ENCODE results near the gene TMOD2. TPM values are rescaled to one million over a fixed set of nuclear protein-coding genes. Genes with fewer than 3 reads are reported as not detected.
A peak's percentile ranks its signal among the peaks of the same experiment; 100 is the strongest.
"Not testable (repeated sequence)": the region's sequence is repeated elsewhere in the genome, so short reads cannot be mapped to it uniquely, and the experiment has no call there.

TMOD2 gene
- total RNA-seq, 1 experiment from 2014 or later: 2.2 TPM

DNA sequence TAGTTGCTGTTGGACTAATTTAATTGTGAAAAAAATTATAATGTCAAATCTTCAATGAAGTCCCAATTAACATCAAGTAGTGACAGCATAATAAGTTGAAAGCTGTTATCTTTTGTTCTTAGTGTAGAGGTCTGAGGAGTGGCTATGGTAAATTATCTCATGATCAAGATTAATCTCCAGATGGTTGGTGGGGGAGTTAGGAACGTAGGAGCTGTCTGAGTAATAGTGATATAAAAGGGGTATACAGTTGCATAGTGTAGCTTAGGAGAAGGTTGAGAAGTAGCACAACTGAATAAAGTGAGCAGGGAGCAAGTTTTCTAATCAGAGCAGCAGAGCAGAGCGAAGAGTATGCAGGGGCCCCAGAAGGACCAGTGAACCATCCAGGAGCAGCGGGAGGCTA lies 19.5 kb downstream of the TMOD2 start:
- no peak for DNase-seq (ENCODE audit: low read depth)

DNA sequence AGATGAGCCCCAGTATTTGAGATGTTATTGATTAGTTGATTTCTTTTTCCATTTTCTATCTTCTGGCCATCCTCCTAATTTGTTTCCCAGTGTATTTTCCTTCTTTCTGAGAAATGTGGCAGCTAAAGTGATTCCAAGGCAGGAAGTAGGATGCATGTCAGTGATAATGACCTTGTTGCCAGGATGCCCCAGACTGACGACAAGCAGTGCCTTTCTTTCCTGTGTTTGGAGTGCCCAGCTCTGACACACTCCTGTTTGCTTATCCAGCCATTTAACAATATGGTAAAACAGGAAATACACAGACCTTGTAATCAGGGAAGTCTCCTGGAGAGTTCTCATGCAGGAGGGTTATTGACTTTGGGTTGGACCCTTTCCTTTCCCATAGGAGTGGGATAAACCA lies 20.4 kb downstream of the TMOD2 start:
- no peak for DNase-seq (ENCODE audit: low read depth)

DNA sequence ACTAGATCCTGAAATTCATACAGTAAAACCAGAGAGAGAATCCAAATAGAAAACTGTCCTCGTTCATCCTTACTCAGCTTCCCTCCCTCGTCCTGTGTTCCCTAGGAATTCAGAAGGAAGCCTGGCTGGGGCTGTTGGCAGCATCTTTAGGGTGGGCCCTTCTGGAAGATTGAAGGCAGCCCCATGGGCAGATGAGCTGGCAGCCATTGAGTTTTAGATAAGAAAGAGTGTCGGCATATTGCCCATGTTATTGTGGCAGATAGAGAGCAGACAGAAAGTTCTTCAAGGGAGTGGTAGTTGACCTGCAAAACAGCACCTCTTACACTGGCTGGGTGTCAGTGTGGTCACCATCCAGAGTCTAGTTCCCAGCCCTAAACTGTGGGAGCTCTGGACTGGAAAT lies 23.5 kb downstream of the TMOD2 start:
- no peak for DNase-seq (ENCODE audit: low read depth)

DNA sequence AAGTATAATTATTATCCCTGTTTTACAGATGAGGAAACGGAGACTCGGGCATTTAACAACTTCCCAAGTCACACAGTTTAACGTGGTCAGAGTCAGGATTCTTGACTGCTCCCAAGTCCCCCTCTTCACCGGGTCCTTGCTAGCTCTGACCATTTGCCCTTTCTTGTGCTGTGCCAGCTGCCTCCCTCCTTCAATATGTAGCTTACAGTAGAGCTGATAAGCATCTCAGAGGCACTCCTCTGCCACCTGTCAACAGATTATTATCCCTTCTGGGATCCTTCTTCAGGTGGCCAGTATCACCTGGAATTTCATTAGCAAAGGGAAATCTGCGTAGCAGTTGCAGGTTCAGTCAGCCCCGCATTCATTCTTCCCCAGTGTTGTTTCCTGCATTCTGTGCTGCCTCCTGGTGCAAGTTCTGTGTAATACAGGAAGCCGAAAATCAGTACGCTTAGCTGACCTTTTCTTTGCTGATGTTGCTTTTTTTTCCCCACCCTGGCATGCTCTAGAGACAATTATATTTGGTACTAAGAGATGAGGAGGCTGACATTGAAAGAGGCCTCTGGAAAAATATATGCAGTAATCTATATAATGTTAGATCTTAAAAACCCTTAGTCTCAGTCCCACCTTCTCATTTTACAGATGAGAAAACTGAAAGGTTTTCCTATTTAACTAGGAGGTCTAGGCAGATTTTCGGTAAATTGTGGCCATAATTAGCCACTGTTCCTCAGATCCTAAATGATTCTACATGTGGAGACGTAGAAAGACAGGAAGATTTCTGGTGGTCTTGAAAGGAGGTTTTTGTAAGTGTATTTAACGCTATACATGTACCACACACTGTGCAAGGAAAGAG lies 24.8 kb downstream of the TMOD2 start:
- peak; percentile 46 for DNase-seq (ENCODE audit: low read depth)

DNA sequence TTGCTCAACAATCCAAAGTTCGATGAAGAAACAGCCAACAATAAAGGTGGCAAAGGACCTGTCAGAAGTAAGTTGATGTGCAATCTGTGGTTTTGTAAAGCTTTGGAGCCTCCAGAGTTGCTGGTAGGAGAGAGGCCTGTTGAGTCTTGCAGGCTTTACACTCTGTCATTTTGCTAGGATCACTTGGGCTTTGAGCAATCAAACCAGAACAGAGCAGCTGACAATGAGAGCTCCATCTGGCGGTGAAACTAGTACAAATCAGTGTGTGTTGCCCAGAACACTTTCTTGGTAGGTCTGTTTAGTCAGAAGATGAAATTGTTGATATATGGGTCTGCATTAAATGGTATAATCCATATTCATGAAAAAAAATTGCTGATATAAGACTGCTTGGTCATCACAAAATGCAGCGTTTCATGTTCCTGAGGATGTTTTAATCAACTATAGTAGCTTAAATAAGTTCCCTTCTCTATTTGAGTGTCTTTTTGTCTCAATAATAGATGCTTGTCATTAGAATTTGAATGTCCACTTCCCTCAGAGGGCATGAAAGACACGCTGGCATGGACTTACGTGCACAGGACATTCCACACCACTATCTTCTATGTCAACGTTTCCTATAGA lies 25.7 kb downstream of the TMOD2 start:
- DNase-seq (ENCODE audit: low read depth): peak; percentile 65

DNA sequence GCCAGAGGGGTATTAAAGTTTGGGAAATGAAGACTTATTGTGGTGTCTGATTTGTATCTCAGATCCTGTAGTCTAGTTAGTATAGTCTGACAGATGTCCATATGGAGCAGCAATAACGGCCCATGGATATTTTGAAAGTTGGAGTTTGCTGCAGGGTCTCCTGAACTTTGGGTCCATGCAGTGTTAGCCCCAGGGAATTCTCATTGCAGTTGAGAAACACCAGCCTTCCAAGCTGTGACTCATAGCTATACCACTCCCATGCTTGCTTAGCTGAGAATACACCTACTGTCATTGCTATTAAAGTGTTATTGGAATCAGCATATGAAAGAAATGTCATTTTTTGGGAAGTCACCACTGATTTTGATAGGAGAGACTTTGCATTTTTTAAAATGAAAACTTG lies 29.2 kb downstream of the TMOD2 start:
- DNase-seq (ENCODE audit: low read depth): no peak

DNA sequence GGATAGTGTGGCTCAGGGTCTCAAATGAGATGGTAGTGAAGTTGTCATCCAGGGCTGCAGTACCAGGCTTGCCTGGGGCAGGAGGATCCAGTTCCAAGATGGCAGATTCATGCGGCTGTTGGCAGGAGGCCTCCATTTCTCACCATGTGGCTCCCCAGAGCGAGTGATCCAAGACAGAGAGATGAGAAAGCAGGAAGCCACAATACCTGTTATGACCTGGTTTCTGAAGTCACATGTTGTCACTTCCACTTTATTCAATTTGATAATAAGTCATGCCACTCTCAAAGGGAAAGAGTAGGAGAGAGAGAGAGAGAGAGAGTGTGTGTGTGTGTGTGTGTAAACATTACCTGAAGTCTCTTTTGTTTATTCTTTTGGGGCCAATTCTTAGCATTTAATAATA lies 30.1 kb downstream of the TMOD2 start:
- no peak for DNase-seq (ENCODE audit: low read depth)

DNA sequence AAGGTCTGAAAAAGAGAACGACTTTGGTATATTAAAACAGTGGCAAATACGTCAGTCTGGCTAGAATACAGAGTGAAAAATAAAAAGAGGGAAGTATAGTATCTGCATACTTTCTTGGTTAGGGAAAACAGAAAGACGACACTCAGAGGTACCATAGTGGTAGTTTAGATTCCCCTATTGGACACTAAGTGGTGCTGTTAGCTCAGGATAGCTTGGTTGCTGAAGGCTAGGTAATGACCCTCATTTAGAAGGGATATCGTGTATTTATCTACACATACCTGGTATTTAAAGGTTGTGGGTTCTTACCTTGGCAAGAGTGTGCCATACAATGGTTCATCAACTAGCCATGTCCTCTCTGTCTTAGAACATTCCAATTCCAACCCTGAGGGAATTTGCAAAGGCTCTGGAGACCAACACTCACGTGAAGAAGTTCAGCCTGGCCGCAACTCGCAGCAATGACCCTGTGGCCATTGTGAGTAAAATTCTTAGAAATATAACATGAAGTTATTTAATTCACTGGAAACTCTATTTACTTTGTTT lies 31.0 kb downstream of the TMOD2 start:
- peak; percentile 30 for DNase-seq (ENCODE audit: low read depth)

DNA sequence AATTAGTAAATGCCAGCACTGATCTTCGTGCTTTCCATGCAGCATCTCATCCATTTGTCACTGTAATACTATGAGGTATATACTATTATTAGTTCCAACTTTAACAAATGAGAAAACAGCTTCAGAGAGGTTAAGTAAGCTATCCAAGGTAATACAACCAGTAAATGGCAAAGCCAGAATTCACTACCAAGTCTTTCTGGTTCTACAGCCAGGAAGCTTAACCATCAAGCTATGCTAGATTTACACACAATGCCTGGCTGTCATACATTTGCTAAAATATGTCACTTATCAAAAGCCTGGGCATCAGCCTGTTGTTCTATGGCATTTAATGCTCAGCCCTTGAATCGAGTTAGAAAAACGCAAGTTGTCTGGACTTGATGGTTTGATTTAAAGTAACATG lies 32.6 kb downstream of the TMOD2 start:
- no peak for DNase-seq (ENCODE audit: low read depth)

DNA sequence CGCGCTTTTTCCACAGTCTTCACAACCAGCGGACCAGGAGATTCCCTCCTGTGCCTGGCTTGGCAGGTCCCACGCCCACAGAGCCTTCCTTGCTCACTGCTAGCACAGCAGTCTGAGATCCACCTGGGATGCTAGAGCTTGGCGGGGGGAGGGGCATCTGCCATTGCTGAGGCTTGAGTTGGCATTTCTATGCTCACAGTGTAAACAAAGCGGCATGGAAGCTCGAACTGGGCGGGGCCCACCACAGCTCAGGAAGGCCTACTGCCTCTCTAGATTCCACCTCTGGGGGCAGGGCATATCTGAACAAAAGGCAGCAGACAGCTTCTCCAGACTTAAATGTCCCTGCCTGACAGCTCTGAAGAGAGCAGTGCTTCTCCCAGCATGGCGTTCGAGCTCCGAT lies 35.7 kb downstream of the TMOD2 start:
- DNase-seq (ENCODE audit: low read depth): peak; percentile 27

DNA sequence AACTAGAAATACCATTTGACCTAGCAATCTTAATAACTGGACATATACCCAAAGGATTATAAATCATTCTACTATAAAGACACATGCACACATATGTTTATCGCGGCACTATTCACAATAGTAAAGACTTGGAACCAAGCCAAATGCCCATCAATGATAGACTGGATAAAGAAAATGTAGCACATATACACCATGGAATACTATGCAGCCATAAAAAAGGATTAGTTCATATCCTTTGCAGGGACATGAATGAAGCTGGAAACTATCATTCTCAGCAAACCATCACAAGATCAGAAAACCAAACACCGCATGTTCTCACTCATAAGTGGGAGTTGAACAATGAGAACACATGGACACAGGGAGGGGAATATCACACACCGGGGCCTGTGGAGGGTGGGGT lies 41.1 kb downstream of the TMOD2 start:
- DNase-seq (ENCODE audit: low read depth): not testable (repeated sequence)

DNA sequence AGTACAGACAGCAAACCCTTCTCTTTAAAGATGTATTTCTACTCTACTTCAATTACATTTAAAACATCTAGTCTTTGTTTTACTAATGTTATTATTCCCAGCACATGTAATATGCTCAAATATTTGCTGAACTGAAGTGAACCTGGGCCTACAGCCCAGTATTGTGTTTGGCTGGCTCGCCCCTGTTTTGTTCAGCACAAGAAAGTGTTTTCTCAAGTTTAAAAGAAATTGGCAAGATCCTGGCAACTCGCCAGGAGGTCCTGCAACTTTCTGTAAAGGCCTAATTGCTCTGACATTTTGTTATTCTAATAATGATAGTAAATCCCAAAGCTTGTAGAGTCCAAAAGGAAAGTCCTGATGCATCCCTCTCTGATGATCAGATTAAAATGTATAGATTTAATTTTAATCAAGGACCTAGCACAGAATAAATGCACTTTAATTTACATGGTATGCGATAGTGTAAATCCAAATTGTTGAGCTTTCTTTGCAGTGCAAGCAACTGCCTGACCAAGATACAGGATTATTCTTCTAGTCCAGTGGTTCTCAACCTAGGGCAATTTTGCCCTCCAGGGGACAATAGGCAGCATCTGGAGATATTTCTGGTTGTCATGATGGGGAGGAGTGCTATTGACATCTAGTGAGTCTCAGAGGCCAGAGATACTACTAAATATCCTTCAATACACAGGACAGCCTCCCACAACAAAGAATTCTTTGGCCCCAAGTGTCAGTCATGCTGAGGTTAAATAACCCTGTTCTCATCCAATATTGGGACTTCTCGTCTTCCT lies 42.3 kb downstream of the TMOD2 start:
- DNase-seq (ENCODE audit: low read depth): no peak

DNA sequence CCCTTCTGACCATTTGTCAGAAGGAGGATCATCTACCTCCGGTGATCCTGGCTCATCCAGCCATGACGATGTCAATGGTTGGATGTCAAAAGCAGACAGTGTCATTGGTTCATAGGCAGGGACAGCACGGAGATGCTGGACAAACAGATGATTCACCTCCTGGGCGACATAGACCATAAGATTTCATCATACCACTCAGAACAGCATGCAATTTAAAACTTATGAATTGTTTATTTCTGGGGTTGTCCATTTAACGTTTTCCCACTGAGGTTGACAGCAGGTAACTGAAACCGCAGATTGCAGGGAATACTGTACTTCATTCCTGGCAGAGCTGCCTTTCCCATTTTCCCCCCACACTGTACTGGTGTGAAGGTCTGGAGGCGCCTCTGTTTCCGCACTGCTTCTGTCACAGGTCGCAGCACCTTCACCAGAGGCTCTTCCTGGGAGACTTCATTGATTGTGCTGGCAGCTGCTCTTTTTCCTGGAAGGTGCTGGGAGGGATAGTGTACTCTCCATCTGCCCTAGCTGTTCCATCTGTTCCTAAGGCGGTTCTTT lies 45.5 kb downstream of the TMOD2 start:
- peak; percentile 41 for DNase-seq (ENCODE audit: low read depth)

DNA sequence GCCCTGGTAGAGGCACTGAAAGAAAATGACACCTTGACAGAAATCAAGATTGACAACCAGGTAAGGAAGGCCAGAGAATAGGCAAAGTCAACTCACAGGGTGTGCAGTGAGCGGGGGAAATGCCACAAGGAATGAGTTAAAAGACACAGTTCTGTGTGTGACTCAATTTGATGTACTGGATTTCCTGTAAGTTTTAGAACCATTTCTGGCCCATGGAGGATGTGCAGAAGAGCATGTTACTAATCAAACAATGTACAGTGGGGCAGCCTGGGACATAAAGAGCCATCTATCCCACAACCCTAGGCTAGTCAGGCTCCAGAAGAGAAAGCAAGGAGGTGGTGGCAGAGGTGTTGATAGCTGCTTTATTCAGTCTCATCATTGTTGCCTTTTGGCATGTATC lies 46.9 kb downstream of the TMOD2 start:
- DNase-seq (ENCODE audit: low read depth): no peak

DNA sequence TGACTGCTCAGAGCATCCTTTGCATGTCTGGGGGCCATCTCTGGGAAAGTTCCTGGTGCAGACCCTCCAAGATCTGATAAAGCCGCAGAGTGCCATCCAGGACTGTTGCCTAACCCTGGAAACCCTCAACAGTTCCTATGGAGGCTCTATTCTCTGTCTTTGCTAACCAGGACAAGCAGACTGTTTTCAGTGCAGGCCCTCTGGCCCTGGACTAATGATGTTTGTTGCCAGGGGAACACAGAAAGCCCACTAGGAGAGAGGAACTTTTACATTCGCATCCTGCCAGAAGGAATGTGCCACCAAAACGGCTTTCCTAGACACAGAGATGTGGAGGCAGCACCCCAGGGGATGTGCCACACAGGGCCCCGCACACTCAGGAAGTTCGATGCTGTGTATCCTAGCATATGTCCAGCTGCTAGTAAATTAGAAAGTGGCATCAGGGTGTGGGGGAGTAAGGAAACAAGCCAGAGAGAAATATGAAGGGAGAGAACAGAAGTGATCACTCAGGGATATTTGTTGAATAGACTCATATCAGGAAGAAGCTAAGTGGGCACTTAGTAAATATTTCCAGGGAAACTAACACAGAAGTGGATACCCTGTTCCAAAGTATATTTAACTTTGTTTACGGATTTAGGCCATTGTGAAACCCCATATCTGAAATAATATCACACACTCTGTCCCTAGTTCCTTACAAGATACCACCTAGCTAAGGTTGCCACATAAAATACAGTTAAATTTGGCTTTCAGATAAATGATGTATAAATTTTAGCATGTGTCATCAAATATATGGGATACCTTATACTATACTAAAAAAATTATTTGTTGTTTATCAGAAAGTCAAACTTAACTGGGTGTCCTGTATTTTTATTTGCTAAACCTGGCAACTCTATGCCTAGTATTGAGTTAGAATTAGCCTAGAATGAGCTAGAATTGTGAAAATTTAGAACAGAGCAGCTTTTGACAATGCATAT lies 48.2 kb downstream of the TMOD2 start:
- no peak for DNase-seq (ENCODE audit: low read depth)

DNA sequence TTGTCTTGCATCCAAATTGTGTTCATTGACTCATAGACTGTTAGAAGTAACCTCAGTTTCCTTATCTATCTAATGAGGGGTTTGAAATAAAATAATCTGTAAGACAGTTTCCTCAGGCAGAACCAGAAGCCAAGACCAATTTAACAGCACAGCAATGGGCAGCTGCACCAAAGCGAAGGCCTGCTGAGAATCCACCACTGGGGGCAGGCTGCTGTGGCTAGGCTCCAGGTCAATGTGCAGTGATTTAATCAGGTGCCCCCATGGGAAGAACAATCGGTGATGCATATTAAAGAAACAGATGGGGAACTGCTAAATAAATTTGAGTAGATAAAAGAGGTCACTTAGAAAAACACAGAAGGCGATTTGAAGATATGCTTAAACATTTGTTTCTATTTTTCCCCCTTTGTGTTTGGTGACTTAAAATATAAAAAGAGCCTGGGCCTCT lies 50.0 kb downstream of the TMOD2 start:
- peak; percentile 32 for DNase-seq (ENCODE audit: low read depth)

DNA sequence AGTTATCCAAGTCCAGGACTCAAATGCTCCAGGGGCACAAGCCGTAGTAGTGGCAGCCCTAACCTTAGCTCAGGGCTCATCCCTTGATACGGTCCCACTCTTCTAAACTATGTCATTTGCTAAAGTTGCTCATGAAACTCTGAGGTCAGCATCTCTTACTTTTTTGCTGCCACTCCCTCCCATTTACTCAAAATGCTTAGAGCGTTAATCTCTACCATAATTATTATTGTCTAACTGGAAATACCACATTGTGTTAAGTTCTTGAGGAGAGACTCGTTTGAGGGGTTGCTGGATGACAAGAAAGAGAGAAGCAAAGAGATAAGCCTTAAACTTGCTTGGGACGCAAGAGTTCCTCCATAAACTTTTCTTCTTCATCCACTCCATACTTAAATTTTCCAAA lies 51.2 kb downstream of the TMOD2 start:
- DNase-seq (ENCODE audit: low read depth): no peak

DNA sequence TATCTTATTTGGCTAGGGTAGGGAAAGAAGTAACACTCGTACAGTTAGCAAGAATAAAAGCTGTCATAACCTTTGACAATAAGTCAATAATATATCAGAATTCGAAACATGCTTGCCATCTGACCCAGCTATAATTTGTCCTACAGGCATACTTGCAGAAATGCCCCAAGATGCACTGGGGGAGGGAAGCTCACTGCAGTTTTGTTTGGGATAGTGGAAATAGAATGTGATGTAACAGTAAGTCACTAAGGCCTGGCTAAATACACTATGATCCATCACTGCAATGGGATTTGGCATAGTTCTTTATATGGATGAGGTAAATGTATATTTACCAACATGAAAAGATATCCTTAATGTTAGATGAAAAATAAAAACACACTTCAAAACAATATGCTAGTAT lies 52.6 kb downstream of the TMOD2 start:
- DNase-seq (ENCODE audit: low read depth): no peak

DNA sequence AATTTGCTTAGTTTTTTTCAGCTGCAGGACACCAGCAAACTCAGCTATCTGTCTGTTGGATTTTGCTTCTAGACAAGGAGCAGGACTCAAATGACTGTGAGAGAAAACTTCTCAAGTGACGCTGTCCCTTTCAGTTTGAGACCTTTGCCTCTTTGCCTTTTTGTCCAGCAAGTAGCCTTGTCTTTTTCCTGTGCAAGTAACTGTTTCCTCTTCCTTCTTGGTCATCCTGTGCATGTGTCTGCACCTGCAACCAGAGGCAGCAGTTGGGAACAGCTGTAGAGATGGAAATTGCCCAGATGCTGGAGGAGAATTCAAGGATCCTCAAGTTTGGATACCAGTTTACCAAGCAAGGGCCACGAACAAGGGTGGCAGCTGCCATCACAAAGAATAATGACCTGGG lies 54.7 kb downstream of the TMOD2 start:
- DNase-seq (ENCODE audit: low read depth): no peak

DNA sequence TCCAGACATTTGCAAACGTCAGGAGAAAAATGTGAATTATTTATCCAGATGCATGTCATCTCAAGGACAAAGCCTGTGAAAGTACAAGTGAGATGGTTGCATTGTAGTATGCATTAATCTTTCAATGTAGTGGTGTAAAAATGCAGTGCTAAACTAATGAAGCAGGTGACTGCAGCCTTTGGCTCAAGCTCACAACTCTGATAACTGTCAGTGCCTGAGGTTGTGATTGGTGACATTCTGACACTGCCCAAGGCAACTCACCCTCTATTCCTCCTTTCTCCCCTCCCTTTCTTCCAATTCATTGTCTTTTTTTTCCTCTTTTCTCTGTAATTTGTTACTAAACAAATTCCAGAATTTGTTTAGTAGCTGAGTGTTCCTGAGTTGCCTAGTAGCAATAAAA lies 58.1 kb downstream of the TMOD2 start:
- no peak for DNase-seq (ENCODE audit: low read depth)

All from HT1080 (cell line).